ENCODE measurements around the gene PLEKHA7.

GRCh38 chr11:16827139-16827538 lies 187.1 kb downstream of the PLEKHA7 start:
- no peak for TF ChIP-seq POLR2A (IDR thresholded peaks at IDR 0.05; ENCODE audit: borderline replicate concordance, extremely low read depth, insufficient read depth, insufficient read length)
- no peak for TF ChIP-seq CTCF (IDR thresholded peaks at IDR 0.05 in 2 of 3, conservative IDR thresholded peaks at IDR 0.05 in 1 of 3; ENCODE audit: borderline replicate concordance in 1 of 3, insufficient read depth in 1 of 3, low read depth in 2 of 3, low read length in 2 of 3)
- TF ChIP-seq TCF7L2 (IDR thresholded peaks at IDR 0.05; ENCODE audit: borderline replicate concordance, extremely low read depth, insufficient read depth, insufficient read length): no peak
